Measurements from ENCODE around the gene ZNF212.

ZNF212 gene

GRCh38 chr7:149287622-149288021 lies 48.2 kb downstream of the ZNF212 start:
- H4K20me1 ChIP-seq (ENCODE audit: control insufficient read depth, insufficient read depth, low read depth, low read length): no peaks in the 10 kb centered on the region
- H3K4me1 ChIP-seq (ENCODE audit: control insufficient read depth, low read length): peaks cover 22% of the 10 kb centered on the region
- H3K79me2 ChIP-seq (ENCODE audit: control insufficient read depth, low read length): no peaks in the 10 kb centered on the region
- H3K9me3 ChIP-seq (ENCODE audit: control insufficient read depth, insufficient read depth, low read length): no peaks in the 10 kb centered on the region
- H3K36me3 ChIP-seq (ENCODE audit: control insufficient read depth, low read length): no peaks in the 10 kb centered on the region
- no peak overlapping the region for H3K4me2 ChIP-seq (ENCODE audit: low read length)
- no peak overlapping the region for H3K4me3 ChIP-seq (ENCODE audit: low read length)
- 0 out of 2 replicates have a peak, but pooled peaks cover 2% of the 10 kb centered on the region for H3K27me3 ChIP-seq (ENCODE audit: control insufficient read depth, low read length)
- TF ChIP-seq EZH2phosphoT487 (IDR thresholded peaks at IDR 0.05; ENCODE audit: borderline replicate concordance, low read length) (no peak), CTCF (IDR thresholded peaks at IDR 0.05; ENCODE audit: low read depth, low read length, poor library complexity, severe bottlenecking) (no peak)
- H3K9me2 ChIP-seq (replicated peaks; ENCODE audit: control insufficient read depth, low read length): no peaks in the 10 kb centered on the region
- no peak overlapping the region for H3K27ac ChIP-seq (ENCODE audit: low read depth, low read length)
- peaks cover 5% of the 10 kb centered on the region for H3F3A ChIP-seq (ENCODE audit: control insufficient read depth, insufficient read depth)

- Histone ChIP-seq H3K27me3 (ENCODE audit: control insufficient read depth, low read length) (0 out of 2 replicates have a peak, but pooled peaks cover 2% of the 10 kb centered on the region), H3K4me1 (ENCODE audit: control insufficient read depth, low read length) (peaks cover 16% of the 10 kb centered on the region), H3K27ac (ENCODE audit: low read depth, low read length) (no peak overlapping the region), H3K4me3 (ENCODE audit: low read length) (no peak overlapping the region), H3K9me2 (replicated peaks; ENCODE audit: control insufficient read depth, low read length) (no peaks in the 10 kb centered on the region), H3K36me3 (ENCODE audit: control insufficient read depth, low read length) (no peaks in the 10 kb centered on the region), H4K20me1 (ENCODE audit: control insufficient read depth, insufficient read depth, low read depth, low read length) (no peaks in the 10 kb centered on the region), H3K4me2 (ENCODE audit: low read length) (no peak overlapping the region), H3F3A (ENCODE audit: control insufficient read depth, insufficient read depth) (peaks cover 5% of the 10 kb centered on the region), H3K79me2 (ENCODE audit: control insufficient read depth, low read length) (no peaks in the 10 kb centered on the region), H3K9me3 (ENCODE audit: control insufficient read depth, insufficient read depth, low read length) (no peaks in the 10 kb centered on the region)
- TF ChIP-seq CTCF (IDR thresholded peaks at IDR 0.05; ENCODE audit: low read depth, low read length, poor library complexity, severe bottlenecking): no peak
- no peak for TF ChIP-seq EZH2phosphoT487 (IDR thresholded peaks at IDR 0.05; ENCODE audit: borderline replicate concordance, low read length)
Observed at GRCh38 chr7:149289262-149289661, 49.8 kb downstream of the ZNF212 start.

- Histone ChIP-seq H3K9me3 (ENCODE audit: control insufficient read depth, insufficient read depth, low read length) (no peaks in the 10 kb centered on the region), H3K36me3 (ENCODE audit: control insufficient read depth, low read length) (no peaks in the 10 kb centered on the region), H3K4me1 (ENCODE audit: control insufficient read depth, low read length) (peaks cover 10% of the 10 kb centered on the region), H3K27ac (ENCODE audit: low read depth, low read length) (no peak overlapping the region), H4K20me1 (ENCODE audit: control insufficient read depth, insufficient read depth, low read depth, low read length) (no peaks in the 10 kb centered on the region), H3K79me2 (ENCODE audit: control insufficient read depth, low read length) (no peaks in the 10 kb centered on the region), H3F3A (ENCODE audit: control insufficient read depth, insufficient read depth) (no peaks in the 10 kb centered on the region), H3K27me3 (ENCODE audit: control insufficient read depth, low read length) (0 out of 2 replicates have a peak, but pooled peaks cover 2% of the 10 kb centered on the region), H3K9me2 (replicated peaks; ENCODE audit: control insufficient read depth, low read length) (no peaks in the 10 kb centered on the region), H3K4me3 (ENCODE audit: low read length) (no peak overlapping the region), H3K4me2 (ENCODE audit: low read length) (no peak overlapping the region)
- TF ChIP-seq CTCF (IDR thresholded peaks at IDR 0.05; ENCODE audit: low read depth, low read length, poor library complexity, severe bottlenecking) (no peak), EZH2phosphoT487 (IDR thresholded peaks at IDR 0.05; ENCODE audit: borderline replicate concordance, low read length) (no peak)
Observed at GRCh38 chr7:149289856-149290255, 50.4 kb downstream of the ZNF212 start.

Measured in DOHH2 (cell line).